Measurements from ENCODE around the gene ERAP2. TPM values are rescaled to one million over a fixed set of nuclear protein-coding genes. Genes with fewer than 3 reads are reported as not detected.

ERAP2 gene
- total RNA-seq, 2 donors from 2014 or later: 7.5 to 24.7 TPM

GRCh38 chr5:96913233-96913632, 36.9 kb downstream of the ERAP2 start:
- intact Hi-C loops (cut with DNase I): no loop called here
- 36 to 40% methylated on average over 2 of the region's 2 CpGs for WGBS, 2 donors
- H3K27me3 ChIP-seq: no peaks in the 10 kb centered on the region
- no peaks in the 10 kb centered on the region for H3K9me3 ChIP-seq
- DNase-seq (no peak), ATAC-seq (no peak)
- H3K27ac ChIP-seq: no peak overlapping the region
- H3K36me3 ChIP-seq (replicated peaks in 1 of 2; ENCODE audit: insufficient read depth in 1 of 2, low read depth in 2 of 2): no peaks in the 10 kb centered on the region
- H3K4me1 ChIP-seq: no peaks in the 10 kb centered on the region
- TF ChIP-seq CTCF (IDR thresholded peaks at IDR 0.05): no peak
- no peak for TF ChIP-seq POLR2A (IDR thresholded peaks at IDR 0.05)
- no peak overlapping the region for H3K4me3 ChIP-seq

GRCh38 chr5:96919754-96920197, 43.5 kb downstream of the ERAP2 start:
- Histone ChIP-seq H3K9me3 (no peaks in the 10 kb centered on the region), H3K36me3 (replicated peaks in 1 of 2; ENCODE audit: insufficient read depth in 1 of 2, low read depth in 2 of 2) (no peaks in the 10 kb centered on the region), H3K27ac (no peak overlapping the region), H3K4me1 (peaks cover 11% of the 10 kb centered on the region), H3K4me3 (no peak overlapping the region), H3K27me3 (no peaks in the 10 kb centered on the region)
- WGBS, 2 donors: 75 to 88% methylated on average over 4 of the region's 4 CpGs
- no peak for ATAC-seq
- DNase-seq: no peak
- no peak for TF ChIP-seq POLR2A (IDR thresholded peaks at IDR 0.05)
- TF ChIP-seq CTCF (IDR thresholded peaks at IDR 0.05): no peak
- intact Hi-C loops (cut with DNase I): no loop called here

- H3K9me3 ChIP-seq: no peaks in the 10 kb centered on the region
These were observed 44.5 kb downstream of the ERAP2 start for GRCh38 chr5:96920744-96921355.

GRCh38 chr5:96922499-96923244, 46.4 kb downstream of the ERAP2 start:
- no peaks in the 10 kb centered on the region for H3K9me3 ChIP-seq
- DNase-seq: no peak
- H3K27me3 ChIP-seq: no peaks in the 10 kb centered on the region
- peaks cover 11% of the 10 kb centered on the region for H3K4me1 ChIP-seq
- no peak overlapping the region for H3K27ac ChIP-seq
- no peaks in the 10 kb centered on the region for H3K36me3 ChIP-seq (replicated peaks in 1 of 2; ENCODE audit: insufficient read depth in 1 of 2, low read depth in 2 of 2)
- H3K4me3 ChIP-seq: no peak overlapping the region
- 82 to 85% methylated on average over 12 of the region's 12 CpGs for WGBS, 2 donors
- no peak for TF ChIP-seq POLR2A (IDR thresholded peaks at IDR 0.05)
- no peak for TF ChIP-seq CTCF (IDR thresholded peaks at IDR 0.05)
- ATAC-seq: no peak
- intact Hi-C loops (cut with DNase I): no loop called here

More at GRCh38 chr5:96920744-96921355, 44.5 kb downstream of the ERAP2 start:
- no peak for TF ChIP-seq POLR2A (IDR thresholded peaks at IDR 0.05)
- TF ChIP-seq CTCF (IDR thresholded peaks at IDR 0.05): no peak
- ATAC-seq (no peak), DNase-seq (no peak)
- no peaks in the 10 kb centered on the region for H3K36me3 ChIP-seq (replicated peaks in 1 of 2; ENCODE audit: insufficient read depth in 1 of 2, low read depth in 2 of 2)
- WGBS, 2 donors: 79 to 84% methylated on average over 3 of the region's 3 CpGs
- no peak overlapping the region for H3K27ac ChIP-seq
- H3K27me3 ChIP-seq: no peaks in the 10 kb centered on the region
- peaks cover 11% of the 10 kb centered on the region for H3K4me1 ChIP-seq
- intact Hi-C loops (cut with DNase I): no loop called here
- no peak overlapping the region for H3K4me3 ChIP-seq
